Naive thymus-derived CD4-positive, alpha-beta T cell (primary cell): ENCODE data around the gene HNMT. TPM values are rescaled to one million over a fixed set of nuclear protein-coding genes. Genes with fewer than 3 reads are reported as not detected.
A peak's percentile ranks its signal among the peaks of the same experiment; 100 is the strongest.
"Not testable (repeated sequence)": the region's sequence is repeated elsewhere in the genome, so short reads cannot be mapped to it uniquely, and the experiment has no call there.

Experiments used
- ATAC-seq: fragments of 150-1000 bp; cut with Tn5 transposase; 2 replicates; pipeline ENCODE4 v1.10.0; 2021; ENCODE audit warnings: mild to moderate bottlenecking, moderate library complexity
- CTCF ChIA-PET: fragments of 350-600 bp; sonication (Branson Sonifier 250); formaldehyde crosslinking; loops from one replicate; lab custom pipeline; 2021; ENCODE audit warnings: antibody characterized with exemption; lab: Charles Lee
- POLR2A ChIA-PET: fragments of 350-600 bp; sonication (Branson Sonifier 250); formaldehyde crosslinking; loops from one replicate; lab custom pipeline; 2021; ENCODE audit warnings: antibody characterized with exemption, inconsistent platforms; lab: Charles Lee
- DNase-seq, 9 donors: peaks; one replicate each; pipeline versions ENCODE4 v3.0.0 to v3.0.0-alpha.2; 2020 to 2022; ENCODE audit warnings: mixed read lengths in 1 of 9
- H3K27ac ChIP-seq: one replicate; pipeline ENCODE4 v1.7.0; 2013; ENCODE audit warnings: mild to moderate bottlenecking, low read depth, low read length, moderate library complexity
- H3K27me3 ChIP-seq, 2 donors: one replicate each; pipeline ENCODE4 v1.7.0; 2013; ENCODE audit warnings: low read length in 2 of 2, mild to moderate bottlenecking in 2 of 2, moderate library complexity in 2 of 2; ENCODE audit not compliant: control insufficient read depth in 2 of 2, insufficient read depth in 2 of 2
- H3K36me3 ChIP-seq, 3 experiments: 1 replicate in 2 of 3; 2 replicates in 1 of 3; pipeline ENCODE4 v1.7.0; 2013; ENCODE audit warnings: low read length in 3 of 3, mild to moderate bottlenecking in 3 of 3, moderate library complexity in 1 of 3; ENCODE audit not compliant: insufficient read depth in 3 of 3, control insufficient read depth in 2 of 3
- H3K4me1 ChIP-seq, 2 donors: one replicate each; pipeline ENCODE4 v1.7.0; 2013; ENCODE audit warnings: low read length in 2 of 2, mild to moderate bottlenecking in 2 of 2, moderate library complexity in 1 of 2; ENCODE audit not compliant: control insufficient read depth in 2 of 2, insufficient read depth in 2 of 2
- H3K4me3 ChIP-seq: 2 replicates; pipeline ENCODE4 v1.7.0; 2013; ENCODE audit warnings: mild to moderate bottlenecking, low read length
- H3K9me3 ChIP-seq, 3 experiments: 1 replicate in 2 of 3; 2 replicates in 1 of 3; pipeline ENCODE4 v1.7.0; 2013; ENCODE audit warnings: low read length in 3 of 3; ENCODE audit not compliant: control insufficient read depth in 2 of 3
- H3K27ac Mint-ChIP-seq, 9 donors: one replicate each; pipeline ENCODE4 v1.8.0; 2020 to 2022; ENCODE audit warnings: mixed read lengths in 9 of 9, mild to moderate bottlenecking in 8 of 9, moderate library complexity in 5 of 9, inconsistent platforms in 2 of 9
- H3K27me3 Mint-ChIP-seq, 5 donors: one replicate each; pipeline ENCODE4 v1.8.0; 2021 to 2022; ENCODE audit warnings: mixed read lengths in 5 of 5, mild to moderate bottlenecking in 1 of 5
- H3K36me3 Mint-ChIP-seq, 5 donors: one replicate each; pipeline ENCODE4 v1.8.0; 2020 to 2022; ENCODE audit warnings: mixed read lengths in 5 of 5, mild to moderate bottlenecking in 3 of 5, inconsistent platforms in 1 of 5
- H3K4me1 Mint-ChIP-seq, 7 donors: one replicate each; pipeline ENCODE4 v1.8.0; 2020 to 2022; ENCODE audit warnings: mixed read lengths in 7 of 7, mild to moderate bottlenecking in 3 of 7, inconsistent platforms in 1 of 7
- H3K4me3 Mint-ChIP-seq, 10 donors: one replicate each; pipeline ENCODE4 v1.8.0; 2020 to 2022; ENCODE audit warnings: mild to moderate bottlenecking in 10 of 10, mixed read lengths in 10 of 10, moderate library complexity in 6 of 10, inconsistent platforms in 2 of 10
- H3K9me3 Mint-ChIP-seq, 11 donors: one replicate each; pipeline ENCODE4 v1.8.0; 2020 to 2022; ENCODE audit warnings: mixed read lengths in 11 of 11, mild to moderate bottlenecking in 4 of 11, inconsistent platforms in 1 of 11, moderate library complexity in 1 of 11
- intact Hi-C, 2 donors: fragments of 100-400 bp; cut with micrococcal nuclease; formaldehyde crosslinking; loops; one replicate each; pipeline ENCODE4 v1.15.1; 2023
- polyA plus RNA-seq, 2 donors: library from polyadenylated mRNA; unstranded; fragments of 300-500 nt; fragmentation: Illumina TruSeq; gene quantifications; one replicate each; pipeline ENCODE4 v1.2.3, GENCODE V29; 2021
- total RNA-seq, 6 experiments: library from RNA in 5 of 6; stranded (reverse) in 5 of 6; gene quantifications; 1 replicate in 5 of 6; 2 replicates in 1 of 6; pipeline ENCODE4 v1.2.3 and lab custom pipeline; 2021 to 2026

HNMT gene
- total and polyA plus RNA-seq, 7 experiments from 2014 or later, result 1.1 to 7.5 (median 1.7) TPM; not detected in 3

DNA sequence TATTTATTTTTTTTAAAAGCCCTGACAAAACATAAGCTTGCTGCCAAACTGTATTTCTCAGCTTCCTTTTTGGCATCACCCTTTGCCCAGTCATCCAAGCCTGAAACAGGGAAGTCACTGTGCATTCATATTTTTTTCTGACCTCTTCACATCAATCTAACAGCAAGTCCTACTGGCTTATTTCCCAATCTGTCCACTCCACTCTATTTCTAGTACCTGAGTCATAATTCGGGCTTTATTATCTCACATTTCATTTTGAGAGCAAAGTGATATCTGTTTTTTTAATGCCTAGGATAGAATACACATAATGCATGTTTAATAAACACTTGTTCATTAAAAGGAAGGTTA lies 5.1 kb downstream of the HNMT start:
- Mint-ChIP-seq H3K4me1 (peaks cover 0 to 3% (median 0%) of the 10 kb centered on the region in 7 donors), H3K9me3 (no peaks in the 10 kb centered on the region), H3K36me3 (no peaks in the 10 kb centered on the region), H3K4me3 (no peak overlapping the region), H3K27me3 (peaks cover 0 to 8% (median 4%) of the 10 kb centered on the region in 5 donors), H3K27ac (no peak overlapping the region)
- intact Hi-C loops, result no loop called here
- ChIA-PET CTCF (no interaction called here), POLR2A (no interaction called here)
- no peaks in the 10 kb centered on the region for H3K4me1 ChIP-seq
- H3K9me3 ChIP-seq, result no peaks in the 10 kb centered on the region
- H3K27ac ChIP-seq, result no peak overlapping the region
- no peaks in the 10 kb centered on the region for H3K27me3 ChIP-seq
- DNase-seq, result no peak
- ATAC-seq, result peak; percentile 75
- no peak overlapping the region for H3K4me3 ChIP-seq
- H3K36me3 ChIP-seq, result no peaks in the 10 kb centered on the region

DNA sequence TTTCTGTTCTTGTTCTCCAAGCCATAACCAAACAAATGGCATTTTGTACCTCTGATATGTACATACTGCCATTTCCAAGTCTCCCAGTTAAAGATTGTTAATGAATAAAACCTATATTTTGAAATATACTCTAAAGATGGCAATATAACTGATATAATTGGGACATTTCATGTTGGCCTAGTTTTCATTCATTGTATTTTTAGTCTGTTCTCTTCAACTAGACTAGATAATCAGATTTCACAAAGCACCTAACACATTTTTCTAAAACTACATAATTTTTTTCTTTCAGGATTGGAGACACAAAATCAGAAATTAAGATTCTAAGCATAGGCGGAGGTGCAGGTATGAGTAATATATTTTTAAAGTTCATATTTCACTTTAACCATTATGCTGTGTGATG lies 5.6 kb downstream of the HNMT start:
- POLR2A ChIA-PET, result no interaction called here
- no peaks in the 10 kb centered on the region for H3K9me3 ChIP-seq
- Mint-ChIP-seq H3K27me3 (peaks cover 0 to 8% (median 4%) of the 10 kb centered on the region in 5 donors), H3K27ac (no peak overlapping the region), H3K36me3 (no peaks in the 10 kb centered on the region), H3K4me3 (no peak overlapping the region), H3K4me1 (peaks cover 0 to 3% (median 0%) of the 10 kb centered on the region in 7 donors), H3K9me3 (no peaks in the 10 kb centered on the region)
- H3K4me1 ChIP-seq, result no peaks in the 10 kb centered on the region
- H3K36me3 ChIP-seq, result no peaks in the 10 kb centered on the region
- H3K4me3 ChIP-seq, result no peak overlapping the region
- no peaks in the 10 kb centered on the region for H3K27me3 ChIP-seq
- intact Hi-C loops, result no loop called here
- DNase-seq (no peak), ATAC-seq (no peak)
- H3K27ac ChIP-seq, result no peak overlapping the region
- CTCF ChIA-PET, result no interaction called here

GRCh38 chr2:137971259-137971658 lies 7.0 kb downstream of the HNMT start:
- DNase-seq, H3K27ac ChIP-seq, H3K27me3 Mint-ChIP-seq, H3K9me3 Mint-ChIP-seq, H3K4me3 ChIP-seq, H3K4me1 ChIP-seq, intact Hi-C loops, H3K36me3 Mint-ChIP-seq, CTCF ChIA-PET, ATAC-seq, H3K9me3 ChIP-seq, H3K4me3 Mint-ChIP-seq, POLR2A ChIA-PET, H3K27ac Mint-ChIP-seq, H3K27me3 ChIP-seq, H3K4me1 Mint-ChIP-seq, H3K36me3 ChIP-seq: not testable (repeated sequence)

- Histone ChIP-seq H3K27me3 (no peaks in the 10 kb centered on the region), H3K4me3 (no peak overlapping the region), H3K4me1 (no peaks in the 10 kb centered on the region), H3K36me3 (no peaks in the 10 kb centered on the region), H3K27ac (no peak overlapping the region), H3K9me3 (no peaks in the 10 kb centered on the region)
- no peak for ATAC-seq
- H3K9me3 Mint-ChIP-seq, result no peaks in the 10 kb centered on the region
- H3K4me3 Mint-ChIP-seq, result no peak overlapping the region
- ChIA-PET CTCF (no interaction called here), POLR2A (no interaction called here)
- H3K4me1 Mint-ChIP-seq, result peaks cover 0 to 3% (median 0%) of the 10 kb centered on the region in 7 donors
- H3K27me3 Mint-ChIP-seq, result peaks cover 0 to 13% (median 4%) of the 10 kb centered on the region in 5 donors
- H3K36me3 Mint-ChIP-seq, result no peaks in the 10 kb centered on the region
- intact Hi-C loops, result no loop called here
- H3K27ac Mint-ChIP-seq, result no peak overlapping the region
- no peak for DNase-seq
Observed at GRCh38 chr2:137973280-137973679, 9.0 kb downstream of the HNMT start.

DNA sequence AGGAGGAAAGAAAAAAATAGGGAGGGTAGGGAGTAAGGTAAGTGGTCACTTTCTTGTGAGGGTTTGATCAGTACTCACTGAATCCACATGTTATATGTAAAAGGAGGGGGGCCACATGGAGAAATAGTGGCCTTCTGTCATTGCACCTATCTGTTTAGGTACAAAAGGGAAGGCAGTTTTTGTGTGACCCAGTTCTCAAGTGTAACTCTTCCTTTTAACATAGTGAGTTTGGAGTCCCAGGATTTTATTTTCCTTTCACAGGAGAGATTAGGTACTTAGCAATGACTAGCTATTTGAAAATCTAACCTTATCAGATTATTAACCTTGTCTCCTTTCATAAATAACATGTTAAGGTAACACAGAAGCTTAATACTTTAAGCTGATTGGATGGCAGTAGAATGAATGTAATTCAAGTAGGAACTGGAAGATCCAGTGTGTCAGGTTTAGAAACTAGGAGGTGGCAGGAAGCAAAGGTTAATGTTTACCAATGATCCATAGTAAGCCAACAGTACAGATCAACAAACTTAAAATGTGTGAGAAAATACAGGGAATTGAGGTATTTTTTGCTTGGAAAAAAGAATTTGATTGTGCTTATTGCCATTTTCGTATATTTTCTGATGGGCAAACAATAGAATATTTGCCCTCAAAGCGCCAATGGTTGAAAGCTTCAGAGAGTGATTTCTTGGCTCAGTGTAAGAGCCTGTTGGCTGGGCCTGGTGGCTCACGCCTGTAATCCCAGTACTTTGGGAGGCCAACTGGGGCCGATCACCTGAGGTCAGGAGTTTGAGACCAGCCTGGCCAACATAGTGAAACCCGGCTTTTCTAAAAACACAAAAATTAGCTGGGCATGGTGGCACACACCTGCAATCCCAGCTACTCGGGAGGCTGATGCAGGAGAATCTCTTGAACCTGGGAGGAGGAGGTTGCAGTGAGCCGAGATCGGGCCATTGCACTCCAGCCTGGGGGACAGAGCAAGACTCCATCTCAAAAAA lies 11.3 kb downstream of the HNMT start:
- no peak overlapping the region for H3K4me3 ChIP-seq
- no peaks in the 10 kb centered on the region for H3K27me3 ChIP-seq
- no peaks in the 10 kb centered on the region for H3K4me1 ChIP-seq
- ATAC-seq (no peak), DNase-seq (no peak)
- Mint-ChIP-seq H3K36me3 (no peaks in the 10 kb centered on the region), H3K9me3 (no peaks in the 10 kb centered on the region), H3K27ac (no peak overlapping the region), H3K27me3 (peaks cover 0 to 5% (median 4%) of the 10 kb centered on the region in 5 donors), H3K4me3 (no peak overlapping the region), H3K4me1 (no peaks in the 10 kb centered on the region)
- H3K9me3 ChIP-seq, result no peaks in the 10 kb centered on the region
- ChIA-PET POLR2A (no interaction called here), CTCF (no interaction called here)
- H3K27ac ChIP-seq, result no peak overlapping the region
- intact Hi-C loops, result no loop called here
- no peaks in the 10 kb centered on the region for H3K36me3 ChIP-seq

DNA sequence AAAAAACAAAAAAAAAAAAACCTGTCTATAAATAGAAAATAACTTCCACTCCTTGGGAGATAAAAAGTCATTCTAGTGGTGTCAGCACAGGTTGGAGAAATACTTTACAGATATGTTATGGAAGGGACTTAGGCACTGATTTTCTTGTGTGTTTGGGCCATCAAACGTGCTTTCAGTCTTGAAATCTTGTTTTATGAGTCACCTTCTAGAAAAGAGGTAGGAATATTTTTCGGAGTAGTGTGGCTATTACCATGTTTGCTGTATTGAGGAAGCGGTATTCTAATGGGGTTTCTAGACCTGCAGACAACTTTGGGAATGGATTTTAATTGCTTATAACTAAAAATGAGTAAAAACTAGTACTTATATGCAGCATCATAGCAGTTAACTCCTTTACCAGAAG lies 12.0 kb downstream of the HNMT start:
- no peak overlapping the region for H3K27ac ChIP-seq
- H3K36me3 ChIP-seq, result no peaks in the 10 kb centered on the region
- H3K4me3 Mint-ChIP-seq, result no peak overlapping the region
- H3K9me3 Mint-ChIP-seq, result peaks cover 0 to under 1% (median 0%) of the 10 kb centered on the region in 11 donors
- CTCF ChIA-PET, result no interaction called here
- no peaks in the 10 kb centered on the region for H3K4me1 ChIP-seq
- intact Hi-C loops, result no loop called here
- no peaks in the 10 kb centered on the region for H3K27me3 ChIP-seq
- no peak overlapping the region for H3K4me3 ChIP-seq
- H3K9me3 ChIP-seq, result no peaks in the 10 kb centered on the region
- H3K27ac Mint-ChIP-seq, result no peak overlapping the region
- POLR2A ChIA-PET, result no interaction called here
- ATAC-seq (no peak), DNase-seq (no peak)
- H3K36me3 Mint-ChIP-seq, result no peaks in the 10 kb centered on the region
- peaks cover 0 to 5% (median 4%) of the 10 kb centered on the region in 5 donors for H3K27me3 Mint-ChIP-seq
- H3K4me1 Mint-ChIP-seq, result no peaks in the 10 kb centered on the region

DNA sequence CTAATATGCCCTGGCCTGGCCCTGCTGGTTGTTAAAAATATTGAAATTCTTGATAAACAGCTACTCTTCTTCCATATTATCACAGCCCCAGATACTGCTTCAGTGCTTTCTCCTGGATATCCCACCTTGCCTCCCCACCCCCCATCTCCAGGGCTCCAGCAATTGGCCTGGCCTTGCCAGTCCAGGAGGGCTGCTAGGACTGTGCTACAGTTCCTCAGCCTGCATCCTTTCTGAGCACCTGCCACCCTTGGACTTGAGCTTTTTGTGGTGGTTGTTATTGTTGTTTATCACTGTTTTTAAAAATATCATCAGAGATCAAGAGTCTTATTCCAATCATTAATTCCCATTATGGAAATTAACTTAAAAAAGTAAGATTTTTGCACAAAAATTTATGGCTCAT lies 13.5 kb downstream of the HNMT start:
- no peaks in the 10 kb centered on the region for H3K4me1 ChIP-seq
- Mint-ChIP-seq H3K27ac (no peak overlapping the region), H3K4me3 (no peak overlapping the region), H3K36me3 (no peaks in the 10 kb centered on the region), H3K27me3 (peaks cover 0 to 5% (median 4%) of the 10 kb centered on the region in 5 donors), H3K9me3 (peaks cover 0 to 2% (median 0%) of the 10 kb centered on the region in 11 donors), H3K4me1 (no peaks in the 10 kb centered on the region)
- intact Hi-C loops, result no loop called here
- ATAC-seq (no peak), DNase-seq (no peak)
- H3K27me3 ChIP-seq, result no peaks in the 10 kb centered on the region
- no peak overlapping the region for H3K27ac ChIP-seq
- no peaks in the 10 kb centered on the region for H3K9me3 ChIP-seq
- no peak overlapping the region for H3K4me3 ChIP-seq
- no peaks in the 10 kb centered on the region for H3K36me3 ChIP-seq
- ChIA-PET POLR2A (no interaction called here), CTCF (interaction anchor here (0.6 kb wide), 1 partner anchor 132 kb away, joined by 3 read pairs; no protein-coding TSS in a partner anchor)
